HUES48 (cell line): Measurements from ENCODE around the gene LDLRAD4.

ENCODE experiments used
- H3K27ac ChIP-seq: one replicate; pipeline ENCODE4 v1.7.0; 2013; ENCODE audit warnings: low read depth, low read length, inconsistent platforms
- H3K27me3 ChIP-seq: 2 replicates; pipeline ENCODE4 v1.6.1; 2013; ENCODE audit warnings: mild to moderate bottlenecking, low read length; ENCODE audit not compliant: control insufficient read depth, insufficient read depth
- H3K36me3 ChIP-seq: 2 replicates; pipeline ENCODE4 v1.6.1; 2013; ENCODE audit warnings: low read length; ENCODE audit not compliant: control insufficient read depth, insufficient read depth
- H3K4me1 ChIP-seq: 2 replicates; pipeline ENCODE4 v1.6.1; 2013; ENCODE audit warnings: mild to moderate bottlenecking, low read length; ENCODE audit not compliant: control insufficient read depth, insufficient read depth
- H3K4me3 ChIP-seq: 2 replicates; pipeline ENCODE4 v1.5.1; 2013; ENCODE audit warnings: mild to moderate bottlenecking, low read depth, low read length
- H3K9ac ChIP-seq: 2 replicates; pipeline ENCODE4 v1.6.1; 2013; ENCODE audit warnings: mild to moderate bottlenecking, low read depth, low read length, moderate library complexity
- H3K9me3 ChIP-seq: 2 replicates; pipeline ENCODE4 v1.6.1; 2013; ENCODE audit warnings: low read length; ENCODE audit not compliant: control insufficient read depth, insufficient read depth

Gene LDLRAD4

DNA sequence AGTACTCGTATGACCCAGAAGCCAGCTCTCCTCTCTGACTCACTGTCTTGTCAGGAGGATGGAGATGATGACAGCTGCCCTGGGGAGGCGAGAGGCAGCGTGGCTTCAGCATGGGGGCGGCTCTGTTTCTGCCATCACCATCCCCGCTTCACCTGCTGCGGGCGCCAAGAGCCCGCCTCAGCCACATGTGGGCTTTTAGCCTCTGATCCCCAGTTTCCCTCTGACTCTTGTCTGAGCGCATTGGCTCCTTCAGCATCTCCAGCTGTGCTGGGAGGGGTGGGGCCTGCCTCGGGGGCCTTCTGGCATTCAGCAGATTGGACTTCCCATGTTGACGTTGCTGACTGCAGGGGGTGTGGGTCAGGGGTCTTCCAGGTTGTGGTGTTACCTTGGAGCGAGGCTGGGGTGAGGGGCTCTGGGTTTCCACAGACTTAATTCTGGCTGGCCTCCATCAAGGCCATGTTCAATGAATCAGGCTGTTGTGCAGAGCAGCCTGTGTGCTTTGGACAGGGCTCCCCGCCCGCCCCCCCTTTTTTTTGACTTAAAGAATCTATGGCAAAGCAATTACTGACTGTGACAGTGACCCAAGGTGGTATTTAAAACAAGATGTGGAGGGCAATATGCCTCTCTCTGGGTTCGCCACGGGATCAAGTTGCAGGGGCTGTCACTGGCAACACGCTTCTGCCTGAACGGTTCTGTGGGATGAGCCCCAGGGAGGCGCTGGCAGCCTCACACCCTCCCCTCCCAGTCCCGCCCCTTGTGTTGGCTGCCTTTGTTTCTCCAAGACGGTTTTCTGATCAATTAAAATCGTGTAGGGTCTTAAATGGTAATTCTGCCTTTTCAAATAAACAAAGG lies 228.3 kb downstream of the LDLRAD4 start:
- Histone ChIP-seq H3K9me3 (no peaks in the 10 kb centered on the region), H3K4me1 (peaks cover 33% of the 10 kb centered on the region), H3K9ac (no peak overlapping the region), H3K27me3 (no peaks in the 10 kb centered on the region; the same call in 1 of the 2 replicates), H3K36me3 (no peaks in the 10 kb centered on the region), H3K4me3 (0 out of 2 replicates have a peak overlapping the region, but pooled peaks have one; percentile 5), H3K27ac (peak overlapping the region; percentile 7)

GRCh38 chr18:13447621-13448334 lies 229.2 kb downstream of the LDLRAD4 start:
- H3K4me3 ChIP-seq = 0 out of 2 replicates have a peak overlapping the region, but pooled peaks have one; percentile 5

DNA sequence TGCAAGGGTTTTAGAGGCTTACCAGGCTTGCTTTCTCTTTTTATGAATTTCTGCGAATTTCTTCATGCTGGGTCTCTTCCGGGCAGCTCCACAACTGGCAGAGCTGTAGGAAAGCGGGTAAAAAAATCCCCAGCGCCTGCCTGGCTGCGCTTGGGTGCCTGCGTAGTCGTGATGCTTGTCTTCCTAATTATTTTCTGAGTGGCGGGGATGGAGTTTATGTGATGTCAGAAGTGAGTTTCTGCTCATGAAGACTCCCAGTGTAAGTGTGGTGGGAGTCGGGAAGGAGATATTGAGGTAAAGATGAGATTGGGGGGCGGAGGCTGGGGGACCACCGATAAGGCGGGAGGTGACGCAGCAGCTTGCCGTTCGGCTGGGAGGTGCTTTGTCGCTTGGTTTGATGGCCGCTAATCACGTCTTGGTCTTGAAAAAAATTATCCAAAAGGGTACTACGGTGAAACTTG lies 229.8 kb downstream of the LDLRAD4 start:
- Histone ChIP-seq H3K9me3 (no peaks in the 10 kb centered on the region), H3K4me1 (peaks cover 49% of the 10 kb centered on the region), H3K9ac (no peak overlapping the region; the same call in 1 of the 2 replicates), H3K36me3 (no peaks in the 10 kb centered on the region), H3K4me3 (no peak overlapping the region), H3K27ac (no peak overlapping the region), H3K27me3 (no peaks in the 10 kb centered on the region; the same call in 1 of the 2 replicates)

More at GRCh38 chr18:13447621-13448334, 229.2 kb downstream of the LDLRAD4 start:
- H3K36me3 ChIP-seq = no peaks in the 10 kb centered on the region
- H3K4me1 ChIP-seq = peaks cover 43% of the 10 kb centered on the region
- peak overlapping the region; percentile 7 for H3K27ac ChIP-seq
- H3K9me3 ChIP-seq = no peaks in the 10 kb centered on the region
- H3K27me3 ChIP-seq = no peaks in the 10 kb centered on the region; the same call in 1 of the 2 replicates
- no peak overlapping the region; the same call in 1 of the 2 replicates for H3K9ac ChIP-seq

- H3K27ac ChIP-seq = no peak overlapping the region
- no peak overlapping the region; the same call in 1 of the 2 replicates for H3K9ac ChIP-seq
- no peaks in the 10 kb centered on the region for H3K9me3 ChIP-seq
- no peaks in the 10 kb centered on the region for H3K36me3 ChIP-seq
- H3K4me3 ChIP-seq = no peak overlapping the region
- peaks cover 56% of the 10 kb centered on the region for H3K4me1 ChIP-seq
- no peaks in the 10 kb centered on the region; the same call in 1 of the 2 replicates for H3K27me3 ChIP-seq
Measured at GRCh38 chr18:13449651-13450050, 231.1 kb downstream of the LDLRAD4 start.

DNA sequence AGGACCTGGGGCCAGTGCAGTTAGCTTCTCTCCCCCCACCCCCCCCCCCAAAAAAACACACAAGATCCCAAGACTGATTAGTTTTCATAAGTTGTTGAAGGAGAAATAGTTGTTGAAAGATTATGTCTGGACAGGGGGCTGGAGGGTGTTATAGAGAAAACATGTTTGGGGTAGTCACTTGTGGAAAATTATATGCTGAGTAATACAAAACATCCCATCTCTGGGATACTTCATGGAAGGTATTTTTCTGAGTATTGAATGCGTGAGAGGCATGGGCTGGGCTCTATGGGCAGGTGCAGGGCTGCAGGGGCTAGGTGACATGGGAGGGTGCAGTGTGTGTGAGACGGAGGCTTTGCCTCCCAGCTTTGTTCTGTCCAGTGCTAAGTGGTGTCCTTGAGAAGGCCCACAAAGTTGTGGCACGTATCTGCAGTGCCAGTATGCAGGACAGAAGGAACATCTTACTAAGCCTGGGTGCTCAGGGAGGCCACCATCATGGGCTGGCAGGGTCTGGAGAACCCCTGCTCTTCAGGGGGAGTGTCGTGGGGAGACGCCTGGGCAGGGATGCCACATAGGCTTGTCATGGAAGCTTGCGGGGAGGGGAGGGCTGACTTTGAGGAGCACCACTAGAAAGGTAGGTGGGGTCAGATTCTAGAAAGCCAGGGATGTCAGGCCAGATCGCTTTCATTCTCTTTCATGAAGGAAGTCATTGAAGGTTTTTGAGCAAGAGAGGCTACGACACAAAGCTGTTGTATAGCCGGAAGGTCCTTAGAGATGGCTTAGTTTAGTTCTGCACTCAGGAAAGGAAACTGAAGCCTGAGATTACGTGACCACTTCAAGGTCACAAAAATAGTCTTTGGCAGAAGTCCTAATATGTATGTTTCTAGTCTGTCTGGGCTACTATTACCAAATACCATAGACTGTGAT lies 232.0 kb downstream of the LDLRAD4 start:
- H3K36me3 ChIP-seq = no peaks in the 10 kb centered on the region
- no peak overlapping the region for H3K27ac ChIP-seq
- no peaks in the 10 kb centered on the region for H3K9me3 ChIP-seq
- peaks cover 56% of the 10 kb centered on the region for H3K4me1 ChIP-seq
- no peaks in the 10 kb centered on the region; the same call in 1 of the 2 replicates for H3K27me3 ChIP-seq
- no peak overlapping the region for H3K9ac ChIP-seq
- H3K4me3 ChIP-seq = no peak overlapping the region

DNA sequence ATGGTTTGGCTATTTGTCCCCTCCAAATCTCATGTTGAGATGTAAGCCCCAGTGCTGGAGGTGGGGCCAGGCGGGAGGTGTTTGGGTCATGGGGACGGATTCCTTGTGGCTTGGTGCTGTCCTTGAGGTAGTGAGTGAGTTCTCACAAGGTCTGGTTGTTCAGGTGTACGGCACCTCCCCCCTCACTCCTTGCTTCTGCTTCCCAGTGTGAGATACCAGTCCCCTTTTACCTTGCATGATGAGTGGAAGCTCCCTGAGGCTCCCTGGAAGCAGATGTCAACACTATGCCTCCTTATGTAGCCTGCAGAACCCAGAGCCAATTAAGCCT lies 232.6 kb downstream of the LDLRAD4 start:
- H3K36me3 ChIP-seq = no peaks in the 10 kb centered on the region
- no peak overlapping the region for H3K4me3 ChIP-seq
- peaks cover 52% of the 10 kb centered on the region for H3K4me1 ChIP-seq
- no peaks in the 10 kb centered on the region for H3K9me3 ChIP-seq
- no peak overlapping the region for H3K27ac ChIP-seq
- H3K27me3 ChIP-seq = no peaks in the 10 kb centered on the region; the same call in 1 of the 2 replicates
- no peak overlapping the region for H3K9ac ChIP-seq

DNA sequence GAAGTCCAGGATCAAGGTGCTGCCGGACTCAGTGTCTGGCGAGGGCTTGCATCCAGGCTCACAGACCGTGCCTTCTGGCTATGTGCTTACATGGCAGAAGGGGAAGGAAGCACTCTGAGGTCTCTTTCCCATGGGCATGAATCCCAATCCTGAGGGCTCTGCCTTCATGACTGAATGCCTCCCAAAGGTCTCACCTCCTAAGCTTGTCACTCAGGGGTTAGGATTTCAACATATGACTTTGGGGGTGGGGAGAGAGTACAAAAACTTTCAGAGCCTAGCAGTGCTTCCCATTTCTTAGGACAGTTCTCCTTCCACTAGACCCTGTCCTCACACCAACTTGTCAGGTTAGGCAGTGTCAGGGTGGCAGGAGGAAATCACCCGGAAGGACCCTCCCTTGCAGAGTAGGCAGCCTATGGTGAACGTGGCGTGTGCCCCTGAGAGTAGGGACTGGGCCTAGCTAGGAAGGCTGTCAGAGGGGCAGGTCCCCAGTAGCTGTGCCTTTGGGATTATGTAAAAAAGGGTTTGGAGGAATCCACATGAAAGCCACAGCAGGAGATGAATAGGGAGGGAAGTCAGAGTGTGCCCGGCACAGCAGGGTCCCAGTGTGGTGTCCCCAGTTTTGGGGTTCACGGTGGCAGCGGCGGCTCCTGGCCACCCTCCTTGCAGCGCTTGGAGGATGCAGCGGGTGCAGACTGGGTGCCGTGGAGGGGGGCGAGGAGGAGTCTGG lies 233.3 kb downstream of the LDLRAD4 start:
- Histone ChIP-seq H3K9ac (no peak overlapping the region), H3K27me3 (no peaks in the 10 kb centered on the region; the same call in 1 of the 2 replicates), H3K4me3 (0 out of 2 replicates have a peak overlapping the region, but pooled peaks have one; percentile 10), H3K27ac (peak overlapping the region; percentile 79), H3K9me3 (no peaks in the 10 kb centered on the region), H3K36me3 (no peaks in the 10 kb centered on the region), H3K4me1 (peaks cover 46% of the 10 kb centered on the region)

- Histone ChIP-seq H3K27ac (peak overlapping the region; percentile 79), H3K9me3 (no peaks in the 10 kb centered on the region), H3K27me3 (no peaks in the 10 kb centered on the region; the same call in 1 of the 2 replicates), H3K9ac (no peak overlapping the region), H3K4me3 (0 out of 2 replicates have a peak overlapping the region, but pooled peaks have one; percentile 6), H3K36me3 (no peaks in the 10 kb centered on the region), H3K4me1 (peaks cover 42% of the 10 kb centered on the region)
Measured at GRCh38 chr18:13452388-13452811, 233.8 kb downstream of the LDLRAD4 start.

DNA sequence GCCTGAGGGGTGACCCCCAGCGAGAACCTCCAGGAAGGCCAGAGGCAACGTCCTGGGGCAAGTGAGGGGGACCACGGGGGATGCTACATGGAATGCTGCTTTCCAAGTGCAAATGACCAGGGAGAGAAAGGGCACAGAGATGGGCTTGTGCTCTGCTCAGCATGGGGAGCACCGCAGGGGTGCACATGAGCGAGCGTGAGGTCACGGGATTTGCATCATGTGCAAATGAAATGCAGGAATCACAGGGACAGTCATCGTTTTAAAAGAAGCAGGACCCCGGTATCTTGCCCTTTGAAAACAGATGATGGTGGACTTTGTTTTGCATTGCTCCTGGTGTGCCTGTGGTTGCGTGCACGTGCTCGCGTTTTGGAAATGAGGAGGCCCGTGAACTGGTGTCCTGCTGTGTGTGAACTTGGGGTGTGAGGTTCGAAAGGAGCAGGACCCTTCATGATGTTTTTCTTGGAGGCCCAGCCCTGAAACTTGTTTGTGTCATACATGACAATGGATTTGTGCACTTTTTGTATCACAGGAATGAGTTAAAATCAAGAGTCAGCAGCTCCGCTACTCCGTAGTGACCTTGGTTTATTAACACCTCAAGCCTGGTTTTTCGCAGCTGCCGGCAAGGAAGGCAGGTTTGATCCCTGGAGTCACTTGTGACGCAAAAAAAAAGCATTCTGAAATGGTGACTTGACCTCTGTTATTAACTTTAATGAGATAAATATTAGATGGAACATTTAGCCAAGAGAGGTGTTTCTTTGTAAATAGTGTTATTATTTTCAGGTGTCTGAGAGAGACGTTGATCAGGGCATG lies 234.5 kb downstream of the LDLRAD4 start:
- Histone ChIP-seq H3K9ac (no peak overlapping the region), H3K27me3 (no peaks in the 10 kb centered on the region; the same call in 1 of the 2 replicates), H3K9me3 (no peaks in the 10 kb centered on the region), H3K36me3 (no peaks in the 10 kb centered on the region), H3K27ac (peak overlapping the region; percentile 79), H3K4me1 (peaks cover 36% of the 10 kb centered on the region), H3K4me3 (0 out of 2 replicates have a peak overlapping the region, but pooled peaks have one; percentile 6)
